PC-9 (cell line): ENCODE data around the gene CAB39L.

ENCODE experiments used
- EZH2 ChIP-seq: fragments of 200-600 bp; sonication (generic); IDR thresholded peaks from 2 replicates; pipeline ENCODE4 v1.8.0; 2017; ENCODE audit warnings: antibody characterized with exemption, low read depth
- TF ChIP-seq, protein P1 (sequence below): fragments of 200-600 bp; sonication (generic); conservative IDR thresholded peaks from 2 replicates; pipeline ENCODE4 v1.6.1; 2017; ENCODE audit warnings: mixed run types, antibody characterized with exemption, mild to moderate bottlenecking, moderate library complexity

DNA sequence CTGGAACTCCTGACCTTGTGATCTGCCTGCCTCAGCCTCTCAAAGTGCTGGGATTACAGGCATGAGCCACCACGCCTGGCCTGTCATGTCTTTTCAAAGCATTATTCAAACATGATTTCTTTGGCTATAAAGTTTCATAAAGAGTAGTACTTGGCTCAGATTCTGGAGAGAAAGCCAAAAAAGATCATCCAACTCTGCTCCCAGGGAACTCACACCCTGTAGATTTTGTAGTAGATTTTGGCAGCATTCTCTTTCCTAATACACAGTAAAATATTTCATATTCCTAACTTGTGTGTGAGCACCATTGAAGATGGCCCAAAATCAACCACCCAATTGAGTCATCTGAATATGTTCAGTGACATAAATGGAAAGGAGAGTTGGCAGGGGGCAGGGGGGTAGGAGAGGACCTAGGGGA, 48.4 kb downstream of the CAB39L start:
- TF ChIP-seq, protein P1, sequence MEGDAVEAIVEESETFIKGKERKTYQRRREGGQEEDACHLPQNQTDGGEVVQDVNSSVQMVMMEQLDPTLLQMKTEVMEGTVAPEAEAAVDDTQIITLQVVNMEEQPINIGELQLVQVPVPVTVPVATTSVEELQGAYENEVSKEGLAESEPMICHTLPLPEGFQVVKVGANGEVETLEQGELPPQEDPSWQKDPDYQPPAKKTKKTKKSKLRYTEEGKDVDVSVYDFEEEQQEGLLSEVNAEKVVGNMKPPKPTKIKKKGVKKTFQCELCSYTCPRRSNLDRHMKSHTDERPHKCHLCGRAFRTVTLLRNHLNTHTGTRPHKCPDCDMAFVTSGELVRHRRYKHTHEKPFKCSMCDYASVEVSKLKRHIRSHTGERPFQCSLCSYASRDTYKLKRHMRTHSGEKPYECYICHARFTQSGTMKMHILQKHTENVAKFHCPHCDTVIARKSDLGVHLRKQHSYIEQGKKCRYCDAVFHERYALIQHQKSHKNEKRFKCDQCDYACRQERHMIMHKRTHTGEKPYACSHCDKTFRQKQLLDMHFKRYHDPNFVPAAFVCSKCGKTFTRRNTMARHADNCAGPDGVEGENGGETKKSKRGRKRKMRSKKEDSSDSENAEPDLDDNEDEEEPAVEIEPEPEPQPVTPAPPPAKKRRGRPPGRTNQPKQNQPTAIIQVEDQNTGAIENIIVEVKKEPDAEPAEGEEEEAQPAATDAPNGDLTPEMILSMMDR, result no peak
- no peak for TF ChIP-seq EZH2
